ENCODE data around the gene SNRPD3. TPM values are rescaled to one million over a fixed set of nuclear protein-coding genes. Genes with fewer than 3 reads are reported as not detected.

Gene SNRPD3
- total RNA-seq, 1 donor: 57.5 TPM

- no peak for TF ChIP-seq CTCF (IDR thresholded peaks at IDR 0.05; ENCODE audit: extremely low read depth, low read depth, low read length)
- H3K27me3 ChIP-seq (ENCODE audit: insufficient read depth, low read length): peaks cover 28% of the 10 kb centered on the region
- H3K36me3 ChIP-seq (ENCODE audit: insufficient read depth, low read length): no peaks in the 10 kb centered on the region
- H3K4me2 ChIP-seq (ENCODE audit: insufficient read depth, low read length): no peak overlapping the region
- H2AFZ ChIP-seq (ENCODE audit: low read length): no peak overlapping the region
- peak; percentile 69 for DNase-seq (ENCODE audit: insufficient read length, low spot score, missing footprints)
- H3K27ac ChIP-seq (ENCODE audit: low read depth, low read length): no peak overlapping the region
- H3K9me3 ChIP-seq (ENCODE audit: low read depth, low read length): no peaks in the 10 kb centered on the region
- H4K20me1 ChIP-seq (ENCODE audit: insufficient read depth, low read length): no peaks in the 10 kb centered on the region
- peaks cover 16% of the 10 kb centered on the region for H3K4me1 ChIP-seq (ENCODE audit: insufficient read depth, low read length)
- no peaks in the 10 kb centered on the region for H3K79me2 ChIP-seq (ENCODE audit: insufficient read depth, low read length)
- H3K4me3 ChIP-seq (ENCODE audit: insufficient read depth, low read length): no peak overlapping the region
Observed at GRCh38 chr22:24510637-24511625, 44.9 kb upstream of the SNRPD3 start.

GRCh38 chr22:24512043-24512442 lies 43.8 kb upstream of the SNRPD3 start:
- Histone ChIP-seq H3K4me1 (ENCODE audit: insufficient read depth, low read length) (peaks cover 22% of the 10 kb centered on the region), H4K20me1 (ENCODE audit: insufficient read depth, low read length) (no peaks in the 10 kb centered on the region)
- DNase-seq (ENCODE audit: insufficient read length, low spot score, missing footprints): peak; percentile 26

GRCh38 chr22:24513378-24514240 lies 42.2 kb upstream of the SNRPD3 start:
- Histone ChIP-seq H3K27ac (ENCODE audit: low read depth, low read length) (no peak overlapping the region), H3K27me3 (ENCODE audit: insufficient read depth, low read length) (peaks cover 28% of the 10 kb centered on the region), H4K20me1 (ENCODE audit: insufficient read depth, low read length) (no peaks in the 10 kb centered on the region), H3K4me1 (ENCODE audit: insufficient read depth, low read length) (peaks cover 22% of the 10 kb centered on the region), H3K36me3 (ENCODE audit: insufficient read depth, low read length) (no peaks in the 10 kb centered on the region), H3K4me2 (ENCODE audit: insufficient read depth, low read length) (no peak overlapping the region), H3K9me3 (ENCODE audit: low read depth, low read length) (no peaks in the 10 kb centered on the region), H3K4me3 (ENCODE audit: insufficient read depth, low read length) (no peak overlapping the region), H3K79me2 (ENCODE audit: insufficient read depth, low read length) (no peaks in the 10 kb centered on the region), H2AFZ (ENCODE audit: low read length) (no peak overlapping the region)
- DNase-seq (ENCODE audit: insufficient read length, low spot score, missing footprints): peak; percentile 26
- no peak for TF ChIP-seq CTCF (IDR thresholded peaks at IDR 0.05; ENCODE audit: extremely low read depth, low read depth, low read length)

More at GRCh38 chr22:24512043-24512442, 43.8 kb upstream of the SNRPD3 start:
- Histone ChIP-seq H3K79me2 (ENCODE audit: insufficient read depth, low read length) (no peaks in the 10 kb centered on the region), H3K27ac (ENCODE audit: low read depth, low read length) (no peak overlapping the region), H2AFZ (ENCODE audit: low read length) (no peak overlapping the region), H3K36me3 (ENCODE audit: insufficient read depth, low read length) (no peaks in the 10 kb centered on the region), H3K9me3 (ENCODE audit: low read depth, low read length) (no peaks in the 10 kb centered on the region), H3K27me3 (ENCODE audit: insufficient read depth, low read length) (peaks cover 28% of the 10 kb centered on the region), H3K4me3 (ENCODE audit: insufficient read depth, low read length) (no peak overlapping the region), H3K4me2 (ENCODE audit: insufficient read depth, low read length) (no peak overlapping the region)
- no peak for TF ChIP-seq CTCF (IDR thresholded peaks at IDR 0.05; ENCODE audit: extremely low read depth, low read depth, low read length)
